Posterior cingulate gyrus (tissue), 11 donors: ENCODE measurements around the gene LAYN.

ENCODE experiments used
- DNase-seq, 10 donors: peaks; one replicate each; pipeline versions ENCODE4 v3.0.0 to v3.0.0-alpha.2; 2020 to 2021; ENCODE audit warnings: mixed read lengths in 3 of 10
- intact Hi-C: fragments of 100-400 bp; cut with DNase I; formaldehyde crosslinking; loops from one replicate; pipeline ENCODE4 v1.15.1; 2023

LAYN gene, protein sequence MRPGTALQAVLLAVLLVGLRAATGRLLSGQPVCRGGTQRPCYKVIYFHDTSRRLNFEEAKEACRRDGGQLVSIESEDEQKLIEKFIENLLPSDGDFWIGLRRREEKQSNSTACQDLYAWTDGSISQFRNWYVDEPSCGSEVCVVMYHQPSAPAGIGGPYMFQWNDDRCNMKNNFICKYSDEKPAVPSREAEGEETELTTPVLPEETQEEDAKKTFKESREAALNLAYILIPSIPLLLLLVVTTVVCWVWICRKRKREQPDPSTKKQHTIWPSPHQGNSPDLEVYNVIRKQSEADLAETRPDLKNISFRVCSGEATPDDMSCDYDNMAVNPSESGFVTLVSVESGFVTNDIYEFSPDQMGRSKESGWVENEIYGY

DNA sequence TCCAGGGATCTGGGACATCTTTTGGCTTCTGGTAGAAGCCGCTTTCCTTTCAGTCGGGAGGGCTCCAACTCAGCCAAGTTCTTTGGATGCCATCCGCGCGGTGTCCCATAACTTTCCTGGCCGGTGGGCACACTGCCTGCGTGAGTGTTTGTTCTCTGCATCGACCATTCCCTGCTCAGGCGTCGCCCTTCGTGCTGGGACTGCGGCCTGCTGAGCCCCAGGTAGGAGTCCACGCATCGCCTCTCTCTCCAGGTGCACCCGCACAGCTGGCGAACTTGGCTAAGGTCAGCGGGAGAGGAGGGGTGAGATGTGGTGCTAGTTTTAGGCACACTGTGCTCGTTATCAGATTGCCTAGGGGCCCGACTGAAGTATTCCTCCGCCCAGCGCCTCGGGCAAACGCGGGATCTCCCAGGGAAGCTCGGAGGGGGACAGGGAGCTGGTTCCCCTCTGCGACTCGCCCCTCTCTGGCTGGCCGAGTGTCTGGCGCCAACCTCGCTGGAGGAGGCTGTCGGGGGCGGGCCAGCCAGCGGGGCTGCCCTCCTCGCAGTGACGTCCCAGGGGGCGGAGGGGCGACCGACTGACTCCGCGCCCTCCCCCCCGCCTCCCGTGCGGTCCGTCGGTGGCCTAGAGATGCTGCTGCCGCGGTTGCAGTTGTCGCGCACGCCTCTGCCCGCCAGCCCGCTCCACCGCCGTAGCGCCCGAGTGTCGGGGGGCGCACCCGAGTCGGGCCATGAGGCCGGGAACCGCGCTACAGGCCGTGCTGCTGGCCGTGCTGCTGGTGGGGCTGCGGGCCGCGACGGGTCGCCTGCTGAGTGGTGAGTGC, at the start of gene LAYN:
LAYN (plus strand) TSS at position 607 of the 823 bp plus-strand sequence; CDS start at position 731, 124 bp downstream.
- intact Hi-C loops = no loop called here
- DNase-seq = peak; percentile 36 to 95 (median 64)

DNA sequence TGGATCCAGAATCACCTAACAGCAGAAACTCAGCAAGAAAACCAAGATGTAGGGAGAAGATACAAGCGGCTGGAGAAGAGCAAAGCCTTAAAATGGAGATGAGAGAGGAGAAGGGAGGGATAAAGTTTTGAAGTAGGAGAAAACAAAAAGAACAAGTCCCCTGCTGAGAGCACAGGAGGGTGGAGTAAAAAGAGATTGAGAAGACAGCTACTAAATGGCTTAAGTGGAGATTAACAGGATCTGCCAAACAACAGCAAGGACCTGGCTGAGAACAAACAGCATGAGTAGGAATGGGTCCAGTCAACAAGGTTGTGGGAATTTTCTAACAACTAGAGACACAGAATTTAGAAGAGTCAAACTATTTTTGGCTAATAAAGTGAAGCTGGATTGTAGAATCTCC, 46.5 kb upstream of the LAYN start:
- DNase-seq = no peak
- intact Hi-C loops = no loop called here

GRCh38 chr11:111499483-111499882, 41.0 kb upstream of the LAYN start:
- intact Hi-C loops = no loop called here
- no peak for DNase-seq

- no peak for DNase-seq
- intact Hi-C loops = no loop called here
Observed at GRCh38 chr11:111500481-111500880, 40.0 kb upstream of the LAYN start.

GRCh38 chr11:111502611-111503010, 37.9 kb upstream of the LAYN start:
- intact Hi-C loops = no loop called here
- DNase-seq = no peak

DNA sequence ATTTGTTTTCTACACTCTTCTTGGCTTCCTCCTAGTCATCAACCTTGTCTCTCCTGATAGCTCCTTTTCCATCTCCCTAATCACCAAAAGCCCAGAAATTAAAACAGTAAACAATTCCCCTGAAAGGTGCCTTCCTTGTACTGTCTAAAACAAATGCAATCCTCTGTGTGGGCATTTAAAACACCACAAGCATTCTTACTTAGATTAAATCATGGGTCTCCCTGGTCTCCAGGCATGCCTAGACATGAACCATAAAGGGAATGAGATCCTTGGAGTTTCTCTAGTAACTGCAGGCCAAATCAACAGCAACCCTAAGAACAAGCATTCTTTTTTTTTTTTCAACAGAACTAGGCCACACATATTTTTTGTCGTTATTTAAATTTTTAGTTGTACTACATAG, 30.2 kb upstream of the LAYN start:
- DNase-seq = no peak
- intact Hi-C loops = no loop called here

- intact Hi-C loops = no loop called here
- peak in 8 of 10 donors; percentile 10 to 84 (median 32) for DNase-seq
Observed at GRCh38 chr11:111512296-111513239, 28.0 kb upstream of the LAYN start, which contains the start of gene BTG4. Gene BTG4 (minus strand): TSS chr11:111512386. CDS start chr11:111498776, 13,610 bp downstream.

DNA sequence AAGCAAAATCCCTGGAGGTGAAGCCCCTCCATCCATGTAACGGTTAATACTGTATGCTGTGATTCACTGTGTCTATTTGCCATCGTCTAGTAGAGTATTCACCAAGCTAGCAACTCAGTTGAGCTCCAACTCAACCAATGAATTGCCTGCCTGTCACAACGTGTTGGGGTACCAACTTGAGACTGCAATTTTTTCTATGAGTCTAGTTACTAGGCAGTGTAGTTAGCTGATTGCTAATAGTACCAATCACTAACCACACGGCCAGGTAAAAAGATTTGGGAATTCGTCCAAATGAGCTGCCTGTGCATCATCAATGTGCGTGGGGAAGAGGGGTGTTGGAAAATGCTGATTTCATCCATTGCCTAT, 27.3 kb upstream of the LAYN start:
- DNase-seq = no peak
- intact Hi-C loops = no loop called here

DNA sequence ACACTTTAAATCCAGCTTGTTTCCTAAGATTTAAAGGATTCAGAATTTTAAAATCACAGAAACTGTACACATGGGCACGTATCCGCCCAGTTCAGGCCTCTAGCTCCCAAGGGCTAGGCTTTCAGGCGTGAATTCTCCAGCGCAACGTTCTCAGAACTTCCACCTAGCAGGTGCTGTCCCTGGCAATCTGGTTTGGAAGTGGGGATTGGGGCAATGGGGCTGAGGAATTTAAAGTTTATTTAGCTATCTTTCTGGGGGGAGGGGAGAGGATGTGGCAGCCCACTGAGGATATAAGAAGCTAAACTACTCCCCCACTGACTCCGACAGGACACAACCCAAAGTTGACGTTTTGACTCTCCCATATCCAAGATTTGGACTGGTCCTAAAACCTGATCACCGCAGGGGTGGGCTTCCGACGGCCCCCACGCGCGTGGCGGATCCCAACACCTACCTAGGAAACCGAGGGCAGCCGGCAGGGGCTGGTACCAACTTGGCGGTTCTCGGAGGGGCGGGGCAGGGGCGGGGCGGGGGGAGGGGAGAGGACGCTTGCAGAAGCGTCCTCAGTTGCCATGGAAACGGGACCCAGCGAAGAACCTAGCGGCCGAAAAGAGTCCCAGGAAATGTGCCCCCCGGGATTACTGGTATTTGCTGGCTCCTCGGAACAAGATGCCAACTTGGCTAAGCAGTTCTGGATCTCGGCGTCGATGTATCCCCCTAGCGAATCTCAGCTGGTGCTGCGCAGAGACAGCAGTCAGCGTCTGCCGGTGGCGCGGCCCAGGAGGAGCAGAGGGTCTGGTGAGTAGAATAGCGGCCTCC, 26.1 kb upstream of the LAYN start, which contains the start of gene HOATZ:
HOATZ (plus strand) TSS at position 563 of the 816 bp plus-strand sequence; CDS start at position 570, 7 bp downstream.
- intact Hi-C loops = no loop called here
- peak in 5 of 10 donors; percentile 4 to 80 (median 45) for DNase-seq

- DNase-seq = no peak
- intact Hi-C loops = no loop called here
Observed at GRCh38 chr11:111515591-111515990, 24.9 kb upstream of the LAYN start.

- no peak for DNase-seq
- intact Hi-C loops = no loop called here
Observed at GRCh38 chr11:111518668-111519067, 21.9 kb upstream of the LAYN start.

- DNase-seq = no peak
- intact Hi-C loops = no loop called here
Observed at GRCh38 chr11:111520560-111520959, 20.0 kb upstream of the LAYN start.

DNA sequence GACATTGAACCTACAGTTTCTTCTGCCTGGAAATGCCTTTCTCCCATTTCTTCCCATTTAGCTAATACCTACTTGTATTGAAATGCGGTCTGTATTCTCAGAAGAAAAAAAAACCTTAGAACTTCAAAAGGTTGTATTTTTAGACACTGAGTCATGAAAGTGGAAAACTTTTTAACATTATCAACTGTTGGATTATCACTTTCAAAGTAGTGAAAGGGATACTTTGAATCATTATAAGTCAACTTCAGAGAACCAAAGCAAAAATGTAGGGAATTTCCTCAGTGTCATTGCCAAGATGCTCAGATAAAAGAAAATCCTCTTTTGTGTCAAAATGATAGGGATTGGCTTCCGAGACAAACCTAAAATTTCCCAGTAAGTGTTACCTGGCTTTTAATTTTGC, 19.4 kb upstream of the LAYN start:
- DNase-seq = no peak
- intact Hi-C loops = no loop called here

- intact Hi-C loops = no loop called here
- no peak for DNase-seq
Observed at GRCh38 chr11:111522426-111522825, 18.1 kb upstream of the LAYN start.

DNA sequence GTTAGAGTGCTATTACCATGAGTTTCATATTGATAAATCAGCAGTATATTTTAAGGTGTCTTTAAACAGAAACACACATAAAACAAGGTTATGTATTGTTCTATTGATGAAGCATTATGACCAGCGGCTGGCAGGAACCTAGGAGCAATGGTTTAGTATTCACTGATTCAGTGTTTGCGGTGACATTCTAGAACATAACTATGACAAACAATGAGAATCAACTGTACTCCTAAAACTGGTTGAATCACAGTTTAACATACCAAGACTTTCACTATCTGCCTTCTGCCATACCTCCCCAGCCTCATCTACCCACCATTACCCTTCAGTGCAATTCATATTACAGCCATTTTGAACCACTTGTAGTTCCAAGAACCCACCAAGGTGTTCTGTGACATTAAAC, 17.2 kb upstream of the LAYN start:
- intact Hi-C loops = no loop called here
- no peak for DNase-seq

- intact Hi-C loops = no loop called here
- no peak for DNase-seq
Observed at GRCh38 chr11:111524056-111524455, 16.5 kb upstream of the LAYN start.

DNA sequence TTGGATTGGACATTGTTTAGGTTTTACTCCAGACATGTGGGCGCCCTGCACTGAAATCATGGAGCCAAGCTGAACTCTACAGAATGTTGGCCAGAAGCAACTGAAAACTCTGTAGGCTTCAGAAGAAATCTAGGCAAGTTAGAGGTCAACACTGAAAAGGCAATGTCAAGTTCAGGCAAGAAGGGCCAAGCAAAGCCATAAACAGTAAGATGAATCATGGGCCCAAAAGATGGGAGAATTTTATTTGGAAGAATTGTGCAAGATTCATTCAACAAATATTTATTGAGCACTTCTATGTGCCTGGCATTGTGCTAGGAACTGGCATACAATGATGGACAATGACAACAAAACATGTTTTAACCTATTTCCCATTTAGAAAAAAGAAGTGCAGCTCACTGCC, 15.1 kb upstream of the LAYN start:
- DNase-seq = no peak
- intact Hi-C loops = no loop called here

DNA sequence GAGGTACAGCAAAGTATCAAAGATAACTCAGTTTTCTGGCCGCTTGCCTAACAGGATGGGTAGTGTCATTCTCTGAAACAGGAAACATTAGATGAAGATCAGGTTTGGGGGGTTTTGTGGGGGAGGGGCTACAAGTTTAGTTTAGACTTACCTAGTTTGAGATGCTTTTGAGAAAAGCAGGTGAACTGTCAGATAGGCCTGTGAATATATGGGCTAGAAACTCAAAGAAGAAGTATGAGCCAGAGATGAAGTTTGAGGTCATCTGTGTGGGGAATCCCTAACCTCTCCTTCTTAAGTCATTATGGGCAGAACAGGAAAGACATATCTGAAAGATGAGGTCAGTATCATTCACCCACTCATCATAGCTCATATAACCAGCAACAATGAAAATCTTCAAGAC, 14.0 kb upstream of the LAYN start:
- intact Hi-C loops = no loop called here
- DNase-seq = no peak

GRCh38 chr11:111527279-111527678, 13.2 kb upstream of the LAYN start:
- intact Hi-C loops = no loop called here
- DNase-seq = no peak

GRCh38 chr11:111528557-111528956, 12.0 kb upstream of the LAYN start:
- intact Hi-C loops = no loop called here
- DNase-seq = no peak
